IMR-90 (cell line): ENCODE results near the gene CAND2. TPM values are rescaled to one million over a fixed set of nuclear protein-coding genes. Genes with fewer than 3 reads are reported as not detected.

ENCODE experiments used
- ATAC-seq: fragments of 200-7000 bp; cut with Tn5 transposase; 2 replicates; pipeline ENCODE4 v1.9.1; 2020; ENCODE audit warnings: low read depth, mild to moderate bottlenecking, moderate library complexity
- BruUV-seq: library from RNA; stranded (reverse); fragments of 400-500 nt; replicated peaks from 2 replicates; lab custom pipeline; 2021; lab: Mats Ljungman, UMichigan
- CTCF ChIA-PET: fragments of 300-600 bp; formaldehyde crosslinking; extraction: SDS; loops from one replicate; lab custom pipeline; 2021; ENCODE audit warnings: antibody characterized with exemption; lab: Yijun Ruan, JAX
- POLR2A ChIA-PET: fragments of 300-600 bp; sonication (Branson Sonifier 250); formaldehyde crosslinking; loops from one replicate; lab custom pipeline; 2022; ENCODE audit warnings: antibody characterized with exemption; ENCODE audit not compliant: unreplicated experiment; lab: Charles Lee
- DNase-seq: peaks from one replicate; pipeline ENCODE4 v3.0.0; 2013
- H2AFZ ChIP-seq: replicated peaks from 2 replicates; pipeline ENCODE3; 2013; ENCODE audit warnings: low read length, mild to moderate bottlenecking; ENCODE audit not compliant: poor library complexity
- H2AK5ac ChIP-seq: 2 replicates; pipeline ENCODE4 v1.6.1; 2013; ENCODE audit warnings: low read depth, low read length, inconsistent platforms
- H2AK9ac ChIP-seq: replicated peaks from 2 replicates; pipeline ENCODE3; 2013; ENCODE audit warnings: mild to moderate bottlenecking, low read depth, low read length, moderate library complexity; ENCODE audit not compliant: poor library complexity
- H2BK120ac ChIP-seq: 2 replicates; pipeline ENCODE4 v1.6.1; 2013; ENCODE audit warnings: low read depth, low read length, inconsistent platforms
- H2BK15ac ChIP-seq: 3 replicates; pipeline ENCODE4 v1.6.1; 2013; ENCODE audit warnings: low read depth, low read length, inconsistent platforms
- H2BK20ac ChIP-seq: 2 replicates; pipeline ENCODE4 v1.6.1; 2013; ENCODE audit warnings: low read depth, mild to moderate bottlenecking, inconsistent platforms, low read length, moderate library complexity
- H2BK5ac ChIP-seq: 2 replicates; pipeline ENCODE4 v1.6.1; 2013; ENCODE audit warnings: mild to moderate bottlenecking, low read depth, low read length, inconsistent platforms; ENCODE audit not compliant: poor library complexity, severe bottlenecking
- H3K14ac ChIP-seq: replicated peaks from 2 replicates; pipeline ENCODE4 v1.6.1; 2013; ENCODE audit warnings: low read depth, low read length, inconsistent platforms
- H3K18ac ChIP-seq: 2 replicates; pipeline ENCODE4 v1.6.1; 2013; ENCODE audit warnings: low read depth, low read length, control low read depth
- H3K23ac ChIP-seq: 2 replicates; pipeline ENCODE4 v1.6.1; 2013; ENCODE audit warnings: low read depth, low read length, inconsistent platforms
- H3K27ac ChIP-seq: 2 replicates; pipeline ENCODE4 v1.5.1; 2013; ENCODE audit warnings: mild to moderate bottlenecking, control low read depth, low read length; ENCODE audit not compliant: insufficient read depth
- H3K27me3 ChIP-seq: 2 replicates; pipeline ENCODE4 v1.6.1; 2013; ENCODE audit warnings: low read length; ENCODE audit not compliant: control insufficient read depth, insufficient read depth
- H3K36me3 ChIP-seq: 2 replicates; pipeline ENCODE4 v1.6.1; 2013; ENCODE audit warnings: low read length, mixed read lengths; ENCODE audit not compliant: control insufficient read depth, insufficient read depth
- H3K4ac ChIP-seq: 2 replicates; pipeline ENCODE4 v1.6.1; 2013; ENCODE audit warnings: low read depth, low read length, inconsistent platforms
- H3K4me1 ChIP-seq: 2 replicates; pipeline ENCODE4 v1.6.1; 2013; ENCODE audit warnings: low read length, mixed read lengths; ENCODE audit not compliant: control insufficient read depth, insufficient read depth
- H3K4me2 ChIP-seq: 2 replicates; pipeline ENCODE4 v1.6.1; 2013; ENCODE audit warnings: low read depth, mild to moderate bottlenecking, control low read depth, low read length, moderate library complexity
- H3K4me3 ChIP-seq: 2 replicates; pipeline ENCODE4 v1.5.1; 2013; ENCODE audit warnings: low read depth, mild to moderate bottlenecking, control low read depth, low read length, moderate library complexity; ENCODE audit not compliant: insufficient read depth
- H3K56ac ChIP-seq: 2 replicates; pipeline ENCODE4 v1.6.1; 2013; ENCODE audit warnings: low read length, inconsistent platforms; ENCODE audit not compliant: insufficient read depth; ENCODE audit errors: extremely low read depth
- H3K79me1 ChIP-seq, 2 experiments: 2 replicates each; pipeline ENCODE4 v1.6.1; 2013; ENCODE audit warnings: low read length in 2 of 2, inconsistent platforms in 1 of 2, low read depth in 1 of 2
- H3K9ac ChIP-seq: 2 replicates; pipeline ENCODE4 v1.6.1; 2013; ENCODE audit warnings: low read depth, low read length, control low read depth
- H3K9me1 ChIP-seq: 2 replicates; pipeline ENCODE4 v1.6.1; 2013; ENCODE audit warnings: low read length, inconsistent platforms; ENCODE audit not compliant: insufficient read depth
- H3K9me3 ChIP-seq: 2 replicates; pipeline ENCODE4 v1.6.1; 2013; ENCODE audit warnings: low read length; ENCODE audit not compliant: control insufficient read depth, insufficient read depth
- H4K20me1 ChIP-seq: 2 replicates; pipeline ENCODE4 v1.6.1; 2013; ENCODE audit warnings: low read length, inconsistent platforms; ENCODE audit not compliant: insufficient read depth
- H4K5ac ChIP-seq: 2 replicates; pipeline ENCODE4 v1.6.1; 2013; ENCODE audit warnings: mild to moderate bottlenecking, low read depth, low read length, control low read depth
- H4K8ac ChIP-seq, 2 experiments: 2 replicates each; pipeline ENCODE4 v1.6.1; 2013; ENCODE audit warnings: low read depth in 2 of 2, low read length in 2 of 2, control low read depth in 1 of 2, inconsistent platforms in 1 of 2
- H4K91ac ChIP-seq: 2 replicates; pipeline ENCODE4 v1.6.1; 2013; ENCODE audit warnings: low read depth, low read length, inconsistent platforms; ENCODE audit not compliant: insufficient read depth
- BHLHE40 ChIP-seq: fragments of 150-350 bp; IDR thresholded peaks from 2 replicates; pipeline ENCODE4 v1.6.1; 2016; ENCODE audit warnings: mild to moderate bottlenecking, low read depth, low read length
- CEBPB ChIP-seq: IDR thresholded peaks from 2 replicates; pipeline ENCODE4 v1.6.1; 2012; ENCODE audit warnings: low read depth, low read length, improper control_type of control experiment
- CHD1 ChIP-seq: IDR thresholded peaks from 2 replicates; pipeline ENCODE4 v1.6.1; 2012; ENCODE audit warnings: low read depth, low read length, improper control_type of control experiment
- FOS ChIP-seq: fragments of 150-350 bp; IDR thresholded peaks from 2 replicates; pipeline ENCODE4 v1.6.1; 2016; ENCODE audit warnings: low read depth, low read length
- MAFK ChIP-seq: IDR thresholded peaks from 2 replicates; pipeline ENCODE4 v1.6.1; 2012; ENCODE audit warnings: low read depth, low read length, improper control_type of control experiment
- NFE2L2 ChIP-seq: fragments of 150-350 bp; IDR thresholded peaks from 2 replicates; pipeline ENCODE4 v1.6.1; 2016; ENCODE audit warnings: low read depth, mild to moderate bottlenecking, low read length
- POLR2A ChIP-seq: IDR thresholded peaks from 2 replicates; pipeline ENCODE4 v1.6.1; 2012; ENCODE audit warnings: mild to moderate bottlenecking, low read depth, low read length
- RAD21 ChIP-seq: IDR thresholded peaks from 2 replicates; pipeline ENCODE4 v1.6.1; 2012; ENCODE audit warnings: low read length, improper control_type of control experiment
- RCOR1 ChIP-seq: IDR thresholded peaks from 2 replicates; pipeline ENCODE4 v1.6.1; 2012; ENCODE audit warnings: mild to moderate bottlenecking, low read length, improper control_type of control experiment; ENCODE audit not compliant: insufficient replicate concordance
- RFX5 ChIP-seq: IDR thresholded peaks from 2 replicates; pipeline ENCODE4 v1.8.0; 2012; ENCODE audit warnings: low read depth, mild to moderate bottlenecking, low read length, moderate library complexity
- SMC3 ChIP-seq: fragments of 150-350 bp; IDR thresholded peaks from 2 replicates; pipeline ENCODE4 v1.6.1; 2016; ENCODE audit warnings: low read depth, mild to moderate bottlenecking, antibody characterized with exemption, low read length, moderate library complexity
- WGBS, 2 experiments: methylation state at CpG; one replicate each; pipeline versions ENCODE4 v1.1.5 to v1.1.7; 2013; ENCODE audit warnings: missing lambda C conversion rate in 2 of 2; ENCODE audit not compliant: insufficient read length in 1 of 2; ENCODE audit errors: extremely low coverage in 2 of 2; 5-methylcytosine and 5-hydroxymethylcytosine counted together
- dilution Hi-C: fragments of 300-500 bp; cut with HindIII; formaldehyde crosslinking; loops from one replicate; pipeline ENCODE4 v1.14.3; 2018; ENCODE audit warnings: low sequenced_read_pairs; ENCODE audit not compliant: unreplicated experiment
- in situ Hi-C: fragments of 300-500 bp; cut with MboI; formaldehyde crosslinking; loops from 3 replicates; pipeline ENCODE4 v1.14.3; 2019; ENCODE audit warnings: low sequenced_read_pairs, inconsistent platforms, mixed read lengths
- intact Hi-C: fragments of 100-400 bp; cut with micrococcal nuclease; formaldehyde crosslinking; loops from 2 replicates; pipeline ENCODE4 v1.10.0; 2022
- polyA plus RNA-seq, 3 experiments: library from polyadenylated mRNA; depleted of rRNA; stranded (reverse); fragments of >200 nt; gene quantifications; 2 replicates each; pipeline ENCODE4 v1.2.3, GENCODE V29; 2012; ENCODE audit warnings: low replicate concordance in 1 of 3
- total RNA-seq: library from RNA; depleted of rRNA; stranded (reverse); fragments of >200 nt; gene quantifications from 2 replicates; pipeline ENCODE4 v1.2.3, GENCODE V29; 2012
- TF ChIP-seq, protein P1 (sequence below): fragments of 150-350 bp; IDR thresholded peaks from 2 replicates; pipeline ENCODE4 v1.6.1; 2017; ENCODE audit warnings: mild to moderate bottlenecking, antibody characterized with exemption, low read length, low read depth
- TF ChIP-seq, protein P2 (sequence below): conservative IDR thresholded peaks from 2 replicates; pipeline ENCODE4 v1.5.1; 2012; ENCODE audit warnings: mild to moderate bottlenecking, low read depth, low read length, improper control_type of control experiment

The CAND2 gene
- total and polyA plus RNA-seq, 2 of the 4 experiments (the other 2 are of a cell fraction) = 2.9 to 4.9 TPM

DNA sequence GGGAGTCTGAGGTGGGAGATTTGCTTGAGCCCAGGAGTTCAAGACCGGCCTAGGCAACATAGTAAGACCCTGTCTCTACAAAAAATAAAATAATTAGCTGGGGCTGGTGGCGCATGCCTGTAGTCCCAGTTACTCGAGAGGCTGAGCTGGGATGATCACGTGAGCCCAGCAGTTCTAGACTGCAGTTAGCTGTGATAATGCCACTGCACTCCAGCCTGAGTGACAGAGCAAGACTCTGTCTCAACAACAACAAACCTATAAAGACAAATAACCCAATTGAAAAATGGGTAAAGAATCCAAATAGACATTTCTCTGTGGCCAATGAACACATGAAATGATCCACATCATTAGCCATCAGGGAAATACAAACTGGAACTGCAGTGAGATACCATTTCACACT, 46.0 kb downstream of the CAND2 start:
- no peak overlapping the region for H2AFZ ChIP-seq
- H3K79me1 ChIP-seq = peaks cover 13 to 34% of the 10 kb centered on the region in 2 experiments; a peak in 2 of 4 replicates
- POLR2A ChIA-PET = interaction anchor here (0.7 kb wide), 1 partner anchor 11 kb away, joined by 3 read pairs; no protein-coding TSS in a partner anchor
- no peak overlapping the region for H3K23ac ChIP-seq
- H4K91ac ChIP-seq = no peak overlapping the region
- no peaks in the 10 kb centered on the region for H3K9me3 ChIP-seq
- H2AK9ac ChIP-seq = no peak overlapping the region
- H3K27me3 ChIP-seq = no peaks in the 10 kb centered on the region
- H2AK5ac ChIP-seq = no peak overlapping the region
- peaks cover 23% of the 10 kb centered on the region for H3K36me3 ChIP-seq
- no peak overlapping the region for H2BK120ac ChIP-seq
- H2BK15ac ChIP-seq = no peak overlapping the region
- dilution Hi-C loops = no loop called here
- H3K4me3 ChIP-seq = no peak overlapping the region
- no peak overlapping the region for H3K9ac ChIP-seq
- peak overlapping the region in 1 of 2 experiments; percentile 26; a peak in 1 of 4 replicates for H4K8ac ChIP-seq
- WGBS, 2 experiments = no CpG with 5 or more reads among the region's 4 CpGs
- ATAC-seq = no peak
- CTCF ChIA-PET = interaction anchor here (0.8 kb wide), 1 partner anchor 153 kb away, joined by 3 read pairs; no protein-coding TSS in a partner anchor
- no TSS peak for BruUV-seq
- intact Hi-C loops = no loop called here
- H2BK20ac ChIP-seq = no peak overlapping the region
- peaks cover 39% of the 10 kb centered on the region for H4K20me1 ChIP-seq
- in situ Hi-C loops = no loop called here
- DNase-seq = no peak
- H3K4ac ChIP-seq = no peak overlapping the region
- TF ChIP-seq FOS (no peak), RFX5 (no peak), RAD21 (no peak), RCOR1 (no peak), MAFK (no peak), NFE2L2 (no peak), BHLHE40 (no peak), CHD1 (no peak), CEBPB (no peak), POLR2A (no peak), SMC3 (no peak)
- TF ChIP-seq, protein P1, sequence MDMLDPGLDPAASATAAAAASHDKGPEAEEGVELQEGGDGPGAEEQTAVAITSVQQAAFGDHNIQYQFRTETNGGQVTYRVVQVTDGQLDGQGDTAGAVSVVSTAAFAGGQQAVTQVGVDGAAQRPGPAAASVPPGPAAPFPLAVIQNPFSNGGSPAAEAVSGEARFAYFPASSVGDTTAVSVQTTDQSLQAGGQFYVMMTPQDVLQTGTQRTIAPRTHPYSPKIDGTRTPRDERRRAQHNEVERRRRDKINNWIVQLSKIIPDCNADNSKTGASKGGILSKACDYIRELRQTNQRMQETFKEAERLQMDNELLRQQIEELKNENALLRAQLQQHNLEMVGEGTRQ = no peak
- TF ChIP-seq, protein P2, sequence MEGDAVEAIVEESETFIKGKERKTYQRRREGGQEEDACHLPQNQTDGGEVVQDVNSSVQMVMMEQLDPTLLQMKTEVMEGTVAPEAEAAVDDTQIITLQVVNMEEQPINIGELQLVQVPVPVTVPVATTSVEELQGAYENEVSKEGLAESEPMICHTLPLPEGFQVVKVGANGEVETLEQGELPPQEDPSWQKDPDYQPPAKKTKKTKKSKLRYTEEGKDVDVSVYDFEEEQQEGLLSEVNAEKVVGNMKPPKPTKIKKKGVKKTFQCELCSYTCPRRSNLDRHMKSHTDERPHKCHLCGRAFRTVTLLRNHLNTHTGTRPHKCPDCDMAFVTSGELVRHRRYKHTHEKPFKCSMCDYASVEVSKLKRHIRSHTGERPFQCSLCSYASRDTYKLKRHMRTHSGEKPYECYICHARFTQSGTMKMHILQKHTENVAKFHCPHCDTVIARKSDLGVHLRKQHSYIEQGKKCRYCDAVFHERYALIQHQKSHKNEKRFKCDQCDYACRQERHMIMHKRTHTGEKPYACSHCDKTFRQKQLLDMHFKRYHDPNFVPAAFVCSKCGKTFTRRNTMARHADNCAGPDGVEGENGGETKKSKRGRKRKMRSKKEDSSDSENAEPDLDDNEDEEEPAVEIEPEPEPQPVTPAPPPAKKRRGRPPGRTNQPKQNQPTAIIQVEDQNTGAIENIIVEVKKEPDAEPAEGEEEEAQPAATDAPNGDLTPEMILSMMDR = no peak
- H3K27ac ChIP-seq = no peak overlapping the region
- no peak overlapping the region for H3K56ac ChIP-seq
- no peak overlapping the region for H3K4me2 ChIP-seq
- no peak overlapping the region; the same call in 1 of the 2 replicates for H4K5ac ChIP-seq
- H3K14ac ChIP-seq = no peak overlapping the region
- peaks cover 15% of the 10 kb centered on the region for H3K9me1 ChIP-seq
- H3K4me1 ChIP-seq = peaks cover 15% of the 10 kb centered on the region
- no peak overlapping the region for H3K18ac ChIP-seq
- no peak overlapping the region for H2BK5ac ChIP-seq
